ENCODE data around the gene NPAS3. TPM values are rescaled to one million over a fixed set of nuclear protein-coding genes. Genes with fewer than 3 reads are reported as not detected.

NPAS3 gene
- total RNA-seq, 1 donor from 2014 or later, result 6.1 TPM

GRCh38 chr14:33014710-33015109 lies 76.0 kb downstream of the NPAS3 start:
- no peaks in the 10 kb centered on the region for H3K36me3 Mint-ChIP-seq (ENCODE audit: insufficient read depth)
- no peaks in the 10 kb centered on the region for H3K9me3 Mint-ChIP-seq (ENCODE audit: low read depth)
- no peak overlapping the region for H3K27ac Mint-ChIP-seq
- no peak overlapping the region for H3K4me3 Mint-ChIP-seq (ENCODE audit: low read depth)
- TF ChIP-seq, protein P1, sequence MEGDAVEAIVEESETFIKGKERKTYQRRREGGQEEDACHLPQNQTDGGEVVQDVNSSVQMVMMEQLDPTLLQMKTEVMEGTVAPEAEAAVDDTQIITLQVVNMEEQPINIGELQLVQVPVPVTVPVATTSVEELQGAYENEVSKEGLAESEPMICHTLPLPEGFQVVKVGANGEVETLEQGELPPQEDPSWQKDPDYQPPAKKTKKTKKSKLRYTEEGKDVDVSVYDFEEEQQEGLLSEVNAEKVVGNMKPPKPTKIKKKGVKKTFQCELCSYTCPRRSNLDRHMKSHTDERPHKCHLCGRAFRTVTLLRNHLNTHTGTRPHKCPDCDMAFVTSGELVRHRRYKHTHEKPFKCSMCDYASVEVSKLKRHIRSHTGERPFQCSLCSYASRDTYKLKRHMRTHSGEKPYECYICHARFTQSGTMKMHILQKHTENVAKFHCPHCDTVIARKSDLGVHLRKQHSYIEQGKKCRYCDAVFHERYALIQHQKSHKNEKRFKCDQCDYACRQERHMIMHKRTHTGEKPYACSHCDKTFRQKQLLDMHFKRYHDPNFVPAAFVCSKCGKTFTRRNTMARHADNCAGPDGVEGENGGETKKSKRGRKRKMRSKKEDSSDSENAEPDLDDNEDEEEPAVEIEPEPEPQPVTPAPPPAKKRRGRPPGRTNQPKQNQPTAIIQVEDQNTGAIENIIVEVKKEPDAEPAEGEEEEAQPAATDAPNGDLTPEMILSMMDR (IDR thresholded peaks at IDR 0.05; ENCODE audit: unreplicated experiment), result no peak
- no peaks in the 10 kb centered on the region for H3K4me1 Mint-ChIP-seq (ENCODE audit: low read depth)
- H3K27me3 Mint-ChIP-seq, result no peaks in the 10 kb centered on the region
- DNase-seq (ENCODE audit: low spot score, unreplicated experiment), result no peak

- no peak for DNase-seq (ENCODE audit: low spot score, unreplicated experiment)
- TF ChIP-seq, protein P1 (IDR thresholded peaks at IDR 0.05; ENCODE audit: unreplicated experiment), result no peak
- H3K4me1 Mint-ChIP-seq (ENCODE audit: low read depth), result no peaks in the 10 kb centered on the region
- no peak overlapping the region for H3K4me3 Mint-ChIP-seq (ENCODE audit: low read depth)
- no peaks in the 10 kb centered on the region for H3K9me3 Mint-ChIP-seq (ENCODE audit: low read depth)
- H3K27ac Mint-ChIP-seq, result no peak overlapping the region
- no peaks in the 10 kb centered on the region for H3K36me3 Mint-ChIP-seq (ENCODE audit: insufficient read depth)
- H3K27me3 Mint-ChIP-seq, result no peaks in the 10 kb centered on the region
Measured at GRCh38 chr14:33016613-33017012, 77.9 kb downstream of the NPAS3 start.

DNA sequence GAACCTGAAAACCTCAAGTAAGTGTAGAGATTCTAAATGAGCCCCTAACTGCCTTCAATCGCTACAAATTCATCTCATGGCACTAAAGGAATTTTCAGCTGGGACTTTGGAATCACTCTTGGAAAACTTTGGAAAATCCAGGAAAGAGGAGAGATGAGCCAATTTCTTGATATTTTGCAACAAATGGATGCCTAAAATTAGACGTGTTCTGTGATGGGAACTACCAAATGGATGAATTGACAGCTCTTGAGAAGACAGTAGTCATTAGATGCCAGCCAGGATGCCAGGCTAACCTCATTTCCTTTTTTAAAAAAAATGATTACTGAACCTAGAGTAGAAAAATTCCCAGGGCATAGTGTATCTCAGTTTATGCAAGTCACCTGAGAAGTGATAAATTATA lies 78.3 kb downstream of the NPAS3 start:
- DNase-seq (ENCODE audit: low spot score, unreplicated experiment), result no peak
- no peaks in the 10 kb centered on the region for H3K36me3 Mint-ChIP-seq (ENCODE audit: insufficient read depth)
- H3K4me3 Mint-ChIP-seq (ENCODE audit: low read depth), result no peak overlapping the region
- TF ChIP-seq, protein P1 (IDR thresholded peaks at IDR 0.05; ENCODE audit: unreplicated experiment), result no peak
- H3K9me3 Mint-ChIP-seq (ENCODE audit: low read depth), result no peaks in the 10 kb centered on the region
- H3K4me1 Mint-ChIP-seq (ENCODE audit: low read depth), result no peaks in the 10 kb centered on the region
- H3K27me3 Mint-ChIP-seq, result no peaks in the 10 kb centered on the region
- no peak overlapping the region for H3K27ac Mint-ChIP-seq

GRCh38 chr14:33019346-33019745 lies 80.7 kb downstream of the NPAS3 start:
- H3K27ac Mint-ChIP-seq, result no peak overlapping the region
- H3K4me1 Mint-ChIP-seq (ENCODE audit: low read depth), result no peaks in the 10 kb centered on the region
- TF ChIP-seq, protein P1 (IDR thresholded peaks at IDR 0.05; ENCODE audit: unreplicated experiment), result no peak
- no peaks in the 10 kb centered on the region for H3K27me3 Mint-ChIP-seq
- no peaks in the 10 kb centered on the region for H3K36me3 Mint-ChIP-seq (ENCODE audit: insufficient read depth)
- H3K9me3 Mint-ChIP-seq (ENCODE audit: low read depth), result no peaks in the 10 kb centered on the region
- H3K4me3 Mint-ChIP-seq (ENCODE audit: low read depth), result no peak overlapping the region
- DNase-seq (ENCODE audit: low spot score, unreplicated experiment), result no peak

GRCh38 chr14:33026850-33027430 lies 88.3 kb downstream of the NPAS3 start:
- no peak overlapping the region for H3K4me3 Mint-ChIP-seq (ENCODE audit: low read depth)
- H3K27ac Mint-ChIP-seq, result no peak overlapping the region
- TF ChIP-seq, protein P1 (IDR thresholded peaks at IDR 0.05; ENCODE audit: unreplicated experiment), result no peak
- DNase-seq (ENCODE audit: low spot score, unreplicated experiment), result no peak
- no peaks in the 10 kb centered on the region for H3K27me3 Mint-ChIP-seq
- no peaks in the 10 kb centered on the region for H3K9me3 Mint-ChIP-seq (ENCODE audit: low read depth)
- H3K36me3 Mint-ChIP-seq (ENCODE audit: insufficient read depth), result no peaks in the 10 kb centered on the region
- H3K4me1 Mint-ChIP-seq (ENCODE audit: low read depth), result no peaks in the 10 kb centered on the region

Measured in progenitor cell of endocrine pancreas (in vitro differentiated cells).